HG02588 (cell line): ENCODE measurements around the gene ABCA1.
"Not testable (repeated sequence)": the region's sequence is repeated elsewhere in the genome, so short reads cannot be mapped to it uniquely, and the experiment has no call there.

Experiments used
- ATAC-seq: cut with Tn5 transposase; IDR thresholded peaks from one replicate; pipeline ENCODE4 v1.9.1; 2021; ENCODE audit warnings: mild to moderate bottlenecking, moderate library complexity; ENCODE audit not compliant: unreplicated experiment

The ABCA1 gene, protein sequence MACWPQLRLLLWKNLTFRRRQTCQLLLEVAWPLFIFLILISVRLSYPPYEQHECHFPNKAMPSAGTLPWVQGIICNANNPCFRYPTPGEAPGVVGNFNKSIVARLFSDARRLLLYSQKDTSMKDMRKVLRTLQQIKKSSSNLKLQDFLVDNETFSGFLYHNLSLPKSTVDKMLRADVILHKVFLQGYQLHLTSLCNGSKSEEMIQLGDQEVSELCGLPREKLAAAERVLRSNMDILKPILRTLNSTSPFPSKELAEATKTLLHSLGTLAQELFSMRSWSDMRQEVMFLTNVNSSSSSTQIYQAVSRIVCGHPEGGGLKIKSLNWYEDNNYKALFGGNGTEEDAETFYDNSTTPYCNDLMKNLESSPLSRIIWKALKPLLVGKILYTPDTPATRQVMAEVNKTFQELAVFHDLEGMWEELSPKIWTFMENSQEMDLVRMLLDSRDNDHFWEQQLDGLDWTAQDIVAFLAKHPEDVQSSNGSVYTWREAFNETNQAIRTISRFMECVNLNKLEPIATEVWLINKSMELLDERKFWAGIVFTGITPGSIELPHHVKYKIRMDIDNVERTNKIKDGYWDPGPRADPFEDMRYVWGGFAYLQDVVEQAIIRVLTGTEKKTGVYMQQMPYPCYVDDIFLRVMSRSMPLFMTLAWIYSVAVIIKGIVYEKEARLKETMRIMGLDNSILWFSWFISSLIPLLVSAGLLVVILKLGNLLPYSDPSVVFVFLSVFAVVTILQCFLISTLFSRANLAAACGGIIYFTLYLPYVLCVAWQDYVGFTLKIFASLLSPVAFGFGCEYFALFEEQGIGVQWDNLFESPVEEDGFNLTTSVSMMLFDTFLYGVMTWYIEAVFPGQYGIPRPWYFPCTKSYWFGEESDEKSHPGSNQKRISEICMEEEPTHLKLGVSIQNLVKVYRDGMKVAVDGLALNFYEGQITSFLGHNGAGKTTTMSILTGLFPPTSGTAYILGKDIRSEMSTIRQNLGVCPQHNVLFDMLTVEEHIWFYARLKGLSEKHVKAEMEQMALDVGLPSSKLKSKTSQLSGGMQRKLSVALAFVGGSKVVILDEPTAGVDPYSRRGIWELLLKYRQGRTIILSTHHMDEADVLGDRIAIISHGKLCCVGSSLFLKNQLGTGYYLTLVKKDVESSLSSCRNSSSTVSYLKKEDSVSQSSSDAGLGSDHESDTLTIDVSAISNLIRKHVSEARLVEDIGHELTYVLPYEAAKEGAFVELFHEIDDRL (N-terminal part only)

DNA sequence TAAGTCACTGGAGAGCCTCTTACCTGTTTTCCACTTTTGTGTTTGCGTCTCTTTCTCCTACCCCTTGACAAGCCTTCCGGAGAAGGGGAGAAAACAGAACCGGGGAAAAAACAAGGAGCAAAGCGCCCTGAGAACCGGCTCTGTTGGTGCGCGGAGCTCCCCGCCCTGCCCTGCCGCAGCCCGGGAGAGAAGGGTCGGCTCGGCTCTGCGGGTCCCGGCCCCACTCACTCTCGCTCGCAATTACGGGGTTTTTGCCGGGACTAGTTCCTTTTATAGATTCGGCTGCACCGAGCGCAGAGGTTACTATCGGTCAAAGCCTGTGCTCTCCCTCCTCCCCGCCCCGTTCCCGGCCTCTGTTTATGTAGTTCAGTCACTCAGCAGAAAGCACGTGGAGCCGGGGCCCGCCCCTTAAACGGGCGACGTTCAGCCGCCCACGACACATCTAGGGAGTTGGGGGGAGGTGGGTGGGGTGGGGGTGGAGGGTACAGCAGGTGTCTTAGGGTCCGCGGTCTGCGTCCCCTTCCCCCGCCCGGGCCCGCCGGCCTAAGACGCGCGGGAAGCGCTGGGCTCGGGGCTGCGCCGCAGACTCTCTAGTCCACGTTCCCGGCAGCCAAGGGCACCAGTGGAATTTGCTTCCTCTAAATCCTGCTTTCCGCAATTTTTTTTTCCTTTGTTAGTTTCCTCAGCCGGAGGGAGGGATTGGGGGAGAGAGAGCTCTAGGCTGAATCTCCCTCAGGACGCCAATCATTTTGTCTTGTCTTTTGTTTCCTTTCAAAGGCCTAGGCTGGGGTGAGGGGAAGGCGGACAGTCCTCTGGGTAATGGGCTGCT, at the start of gene ABCA1:
Gene ABCA1 (minus strand): TSS at position 244 of the 829 bp plus-strand sequence. CDS start 24,476 bp downstream, outside the sequence.
- peak; percentile 36 for ATAC-seq

- no peak for ATAC-seq
These were observed 49.6 kb upstream of the ABCA1 start for GRCh38 chr9:104977580-104977979.

- ATAC-seq, result no peak
These were observed 49.2 kb upstream of the ABCA1 start for GRCh38 chr9:104977168-104977567.

- not testable (repeated sequence) for ATAC-seq
These were observed 48.1 kb upstream of the ABCA1 start for GRCh38 chr9:104975966-104976595.

DNA sequence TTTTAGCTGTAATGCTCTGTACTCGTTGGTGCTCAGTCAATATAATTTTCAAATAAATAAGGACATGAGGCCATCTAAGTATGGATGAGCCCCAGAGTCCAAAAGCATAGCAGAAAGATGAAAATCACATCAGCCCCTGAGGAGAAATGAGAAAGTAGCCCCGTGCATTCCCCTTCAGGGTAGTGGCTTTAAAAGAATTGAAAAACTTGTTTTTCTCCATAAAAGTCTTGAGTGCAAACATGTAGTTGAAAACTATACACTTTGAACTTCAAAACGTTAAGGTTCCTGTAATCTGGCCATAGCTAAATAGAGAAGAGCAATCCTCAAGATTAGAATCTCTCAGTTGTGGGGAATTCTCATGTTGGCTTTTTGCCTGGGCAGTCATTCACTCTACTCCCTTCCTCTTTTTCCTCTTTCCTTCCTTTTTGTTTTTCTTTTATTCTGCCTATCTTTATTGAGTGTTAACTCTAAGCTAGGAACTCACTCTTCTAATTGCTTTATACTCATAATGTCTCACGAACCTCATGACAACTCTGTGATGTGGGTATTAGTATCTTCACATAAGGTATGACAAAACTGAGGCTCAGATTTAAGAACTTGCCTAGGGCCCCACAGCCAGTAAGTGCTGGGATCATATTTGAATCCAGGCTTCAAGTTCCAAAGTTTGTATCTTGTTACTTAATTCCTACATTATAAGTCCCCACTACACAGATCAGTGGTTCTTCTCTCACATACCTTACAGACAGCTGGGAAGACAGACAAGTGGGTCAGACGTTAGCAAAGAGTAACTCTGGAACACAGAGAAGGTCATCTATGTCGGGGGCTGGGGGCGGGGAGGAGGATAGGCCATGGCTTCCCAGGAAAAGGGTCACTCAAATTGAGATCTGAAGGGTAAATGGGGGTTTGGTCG, 46.4 kb upstream of the ABCA1 start:
- ATAC-seq, result no peak

DNA sequence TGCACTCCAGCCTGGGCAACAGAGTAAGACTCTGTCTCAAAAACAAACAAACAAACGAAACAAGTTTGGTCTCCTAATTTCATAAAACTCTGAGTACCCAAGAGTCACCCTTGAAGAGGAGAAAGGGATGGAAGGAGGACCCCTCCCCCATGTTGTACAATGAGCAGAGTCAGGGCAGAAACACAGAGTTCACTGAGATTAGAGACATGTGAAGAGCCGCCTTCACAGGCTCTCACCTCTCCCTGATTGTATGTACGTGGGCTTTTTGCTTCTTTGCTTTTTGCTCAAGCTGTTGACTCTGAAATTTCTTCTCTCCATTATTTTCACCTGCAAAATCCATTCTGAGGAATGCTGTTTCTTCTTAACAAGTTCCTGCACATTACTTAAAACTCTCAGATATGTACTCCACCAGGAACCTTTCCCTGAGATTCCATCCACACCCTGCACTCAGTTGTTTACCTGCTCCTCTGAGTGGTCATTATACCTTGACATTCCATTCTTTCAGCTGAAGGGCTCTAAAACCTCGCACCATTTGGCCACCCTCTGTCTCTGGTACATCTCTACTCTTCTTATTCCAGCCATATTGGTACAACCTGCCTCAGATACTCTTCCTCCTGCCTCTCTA, 44.4 kb upstream of the ABCA1 start:
- ATAC-seq, result no peak

GRCh38 chr9:104971511-104971910, 43.6 kb upstream of the ABCA1 start:
- no peak for ATAC-seq

GRCh38 chr9:104970271-104970987, 42.5 kb upstream of the ABCA1 start:
- no peak for ATAC-seq

GRCh38 chr9:104969116-104969515, 41.2 kb upstream of the ABCA1 start:
- ATAC-seq, result no peak

DNA sequence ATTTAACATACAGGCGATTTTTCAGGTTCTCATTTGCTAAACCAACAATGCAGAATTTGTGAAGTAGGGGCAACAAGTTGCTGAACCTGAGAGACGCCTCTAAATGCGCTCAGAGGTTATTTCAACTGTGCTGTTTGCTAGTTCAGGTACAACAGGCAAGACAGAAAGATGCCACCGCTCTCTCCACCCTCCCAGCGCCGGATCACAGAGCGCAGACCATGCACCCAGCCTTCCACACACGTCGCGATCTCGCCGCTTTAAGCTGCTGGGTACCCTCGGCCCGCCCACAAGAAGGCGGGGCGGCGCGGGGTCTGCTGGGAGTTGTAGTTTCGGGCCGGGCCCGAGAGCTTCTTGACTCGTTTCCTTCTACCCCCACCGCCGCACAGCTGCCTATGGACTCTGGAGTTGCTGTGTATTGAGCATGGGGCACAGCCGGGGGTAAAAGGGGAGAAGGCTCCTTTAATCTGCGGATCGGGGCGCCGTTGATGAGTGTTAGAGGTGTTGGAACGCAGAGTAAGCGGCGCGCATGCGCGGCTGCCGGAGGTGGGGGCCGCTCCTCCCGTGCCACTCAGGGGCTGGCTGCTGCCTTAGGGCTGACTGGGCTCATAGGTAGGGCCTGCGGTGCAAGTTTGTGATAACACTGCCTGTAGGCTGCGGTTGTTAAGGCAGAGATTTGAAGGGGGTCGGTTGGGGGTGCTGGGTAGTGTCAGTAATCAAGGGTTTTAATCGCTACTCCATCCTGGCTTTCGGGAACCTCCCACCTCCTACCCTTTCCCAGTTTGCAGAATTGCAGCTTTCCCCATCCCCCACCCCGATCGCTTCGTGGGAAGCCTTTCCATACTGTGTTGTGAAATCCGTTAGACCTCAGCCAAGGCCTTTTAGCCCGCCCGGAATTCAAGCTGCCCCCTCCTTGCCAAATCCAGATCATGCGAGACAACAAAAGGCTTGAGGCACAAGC, 40.3 kb upstream of the ABCA1 start:
- peak; percentile 99 for ATAC-seq

DNA sequence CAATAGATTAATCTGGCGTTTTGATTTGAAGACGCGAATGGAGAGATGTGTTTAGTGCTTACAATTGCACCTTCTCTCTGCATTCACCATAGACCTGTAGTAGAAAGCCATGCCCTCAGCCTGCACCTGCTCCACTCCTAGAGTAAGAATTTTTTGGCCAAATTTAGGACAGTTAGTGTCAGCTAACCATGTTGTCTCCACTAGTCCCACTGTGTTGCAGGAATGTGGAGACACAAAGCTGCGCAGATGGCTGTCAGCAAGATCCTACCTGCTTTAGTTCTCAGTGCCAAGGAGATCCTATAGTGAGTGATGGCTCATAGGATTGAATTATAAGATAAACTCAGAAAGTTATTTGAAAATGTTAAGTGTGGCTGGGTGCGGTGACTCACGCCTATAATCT, 35.1 kb upstream of the ABCA1 start:
- ATAC-seq, result no peak

DNA sequence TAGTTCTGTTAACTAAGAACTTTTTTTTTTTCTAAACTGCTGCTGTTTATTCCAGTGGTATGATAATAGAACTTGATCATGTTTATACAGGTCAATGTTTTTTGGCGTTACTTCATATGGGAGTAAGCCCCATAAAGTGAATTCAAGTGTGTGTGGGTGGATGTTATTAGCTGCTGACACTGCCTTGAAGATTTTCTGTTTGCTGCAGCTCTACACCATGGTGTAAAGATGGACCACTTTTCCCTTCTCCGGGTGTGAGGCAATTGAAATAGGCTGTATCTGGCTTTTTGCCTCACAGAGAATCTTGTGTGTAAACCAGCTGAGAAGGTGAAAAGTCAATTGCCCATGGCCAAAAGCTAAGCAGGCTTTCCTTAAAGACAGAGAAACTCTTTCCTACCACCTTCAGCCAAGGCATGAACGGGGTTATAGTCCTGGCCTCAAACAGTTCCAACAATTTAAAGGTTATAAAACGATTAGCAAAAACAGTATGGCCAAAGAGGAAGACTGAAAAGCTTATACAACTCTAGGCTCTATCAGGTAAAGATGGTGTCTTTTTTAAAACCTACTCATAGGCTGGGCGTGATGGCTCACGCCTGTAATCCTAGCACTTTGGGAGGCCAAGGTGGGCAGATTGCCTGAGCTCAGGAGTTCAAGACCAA, 33.9 kb upstream of the ABCA1 start:
- no peak for ATAC-seq

- ATAC-seq, result peak; percentile 89
These were observed 33.3 kb upstream of the ABCA1 start for GRCh38 chr9:104961238-104961637.

DNA sequence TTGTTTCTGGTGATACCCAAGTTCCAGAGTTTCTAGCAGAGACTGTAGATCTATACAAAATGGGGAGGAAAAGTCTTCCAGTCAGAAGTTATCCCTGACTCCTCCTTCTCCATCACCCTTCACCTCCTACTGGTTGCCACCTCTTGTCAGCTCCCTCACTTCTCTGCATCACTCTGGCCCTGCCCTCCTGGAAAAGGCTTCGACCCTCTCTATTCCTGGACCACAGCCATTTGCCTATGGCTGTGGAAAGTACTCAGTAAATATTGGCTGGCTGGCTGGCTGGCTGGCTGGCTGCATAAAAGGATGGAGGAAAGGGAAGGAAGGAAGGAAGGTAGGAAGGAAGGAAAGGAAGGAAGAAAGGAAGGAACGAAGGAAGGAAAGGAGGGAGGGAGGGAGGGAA, 32.7 kb upstream of the ABCA1 start:
- ATAC-seq, result no peak

DNA sequence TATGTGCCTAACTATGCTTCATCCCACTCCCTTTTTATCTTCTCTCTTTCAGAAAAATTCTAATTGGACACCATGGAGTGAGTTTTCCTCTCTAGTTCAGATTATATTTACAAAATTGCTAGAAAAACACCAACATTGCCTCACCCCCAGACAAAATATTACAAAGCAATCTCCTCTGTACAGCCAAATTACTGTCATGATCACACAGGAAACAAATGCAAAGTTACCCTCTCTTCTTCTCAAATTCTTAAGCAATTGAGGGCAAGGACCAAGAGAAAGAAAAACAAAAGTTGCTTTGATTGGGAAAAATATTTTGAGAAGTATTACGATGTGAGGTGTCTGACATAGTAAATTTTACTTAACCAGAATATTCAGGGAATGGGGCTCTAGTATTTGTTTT, 30.8 kb upstream of the ABCA1 start:
- no peak for ATAC-seq

DNA sequence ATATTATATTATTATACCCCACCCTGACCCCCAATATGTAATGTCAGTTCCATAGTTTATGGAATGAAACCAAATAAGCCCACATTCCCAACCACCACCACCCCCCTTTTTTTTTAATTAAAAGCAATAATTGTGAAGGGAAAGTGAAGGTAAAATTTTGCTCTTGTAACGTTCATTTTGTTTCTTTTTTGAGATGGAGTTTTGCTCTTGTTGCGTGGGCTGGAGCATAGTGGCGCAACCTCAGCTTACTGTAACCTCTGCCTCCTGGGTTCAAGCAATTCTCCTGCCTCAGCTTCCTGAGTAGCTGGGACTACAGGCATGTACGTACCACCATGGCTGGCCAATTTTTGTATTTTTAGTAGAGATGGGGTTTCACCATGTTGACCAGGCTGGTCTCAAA, 30.1 kb upstream of the ABCA1 start:
- ATAC-seq, result not testable (repeated sequence)
